Stomach (tissue), 4 donors: Measurements from ENCODE around the gene SHE.

ENCODE experiments used
- CTCF ChIP-seq, 7 experiments: fragments of 450-650 bp in 4 of 7; fragments of 200-600 bp in 3 of 7; sonication (generic) in 3 of 7; IDR thresholded peaks; one replicate each; pipeline ENCODE4 v1.5.1; 2016 to 2019; ENCODE audit warnings: antibody characterized with exemption in 7 of 7, control low read depth in 2 of 7, mild to moderate bottlenecking in 1 of 7
- POLR2A ChIP-seq, 4 donors: fragments of 450-650 bp; IDR thresholded peaks; one replicate each; pipeline ENCODE4 v1.6.1; 2016; ENCODE audit warnings: antibody characterized with exemption in 4 of 4, control low read depth in 2 of 4, mild to moderate bottlenecking in 1 of 4, moderate library complexity in 1 of 4

GRCh38 chr1:154481053-154481452, 21.2 kb downstream of the SHE start:
- TF ChIP-seq CTCF (IDR thresholded peaks at IDR 0.05) (no peak), POLR2A (IDR thresholded peaks at IDR 0.05) (no peak)
